Measurements from ENCODE around the gene UGT1A6.
"Not testable (repeated sequence)": the region's sequence is repeated elsewhere in the genome, so short reads cannot be mapped to it uniquely, and the experiment has no call there.

UGT1A6 gene

DNA sequence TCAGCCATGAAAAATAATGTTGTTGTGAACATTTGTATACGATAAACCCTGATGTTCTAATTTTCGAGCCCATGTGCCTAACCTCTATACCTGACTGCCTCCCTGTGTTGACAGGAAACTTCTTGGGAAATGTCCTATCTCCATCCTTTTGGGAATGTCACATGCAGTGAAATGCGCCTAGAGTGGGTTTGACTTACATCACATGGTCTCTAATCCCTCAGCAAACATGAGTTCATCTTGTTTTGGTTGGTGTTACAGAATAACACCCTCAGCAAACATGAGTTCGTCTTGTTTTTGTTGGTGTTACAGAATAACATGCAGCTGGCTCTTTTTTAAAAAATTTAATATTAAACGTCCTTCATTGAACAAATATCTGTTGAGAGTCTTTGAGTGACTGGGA, 4.3 kb upstream of the UGT1A6 start:
- DNase-seq: no peak

GRCh38 chr2:233689031-233689430, 3.7 kb upstream of the UGT1A6 start:
- DNase-seq: no peak

- DNase-seq: no peak
Measured at GRCh38 chr2:233689501-233689900, 3.2 kb upstream of the UGT1A6 start.

DNA sequence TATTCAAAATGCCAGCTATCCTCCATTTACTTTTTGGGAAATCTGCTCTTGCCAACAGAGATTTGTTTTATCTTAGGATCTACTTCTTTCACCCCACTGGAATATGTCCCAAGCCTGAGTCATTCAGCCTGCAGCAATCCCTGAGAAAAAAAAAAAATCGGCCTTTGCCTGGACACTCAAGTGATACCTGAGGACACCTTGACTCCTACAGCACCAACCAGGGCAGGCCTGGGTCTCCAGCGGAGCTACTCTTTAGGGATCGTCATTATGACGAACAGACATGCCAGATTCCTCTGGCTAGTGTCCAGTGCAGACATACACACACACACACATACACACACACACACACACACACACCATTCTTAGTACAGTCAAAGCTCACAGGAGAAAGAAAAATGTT, 2.2 kb upstream of the UGT1A6 start:
- DNase-seq: no peak

GRCh38 chr2:233691443-233692433, 952 bp upstream of the UGT1A6 start:
- no peak for DNase-seq

DNA sequence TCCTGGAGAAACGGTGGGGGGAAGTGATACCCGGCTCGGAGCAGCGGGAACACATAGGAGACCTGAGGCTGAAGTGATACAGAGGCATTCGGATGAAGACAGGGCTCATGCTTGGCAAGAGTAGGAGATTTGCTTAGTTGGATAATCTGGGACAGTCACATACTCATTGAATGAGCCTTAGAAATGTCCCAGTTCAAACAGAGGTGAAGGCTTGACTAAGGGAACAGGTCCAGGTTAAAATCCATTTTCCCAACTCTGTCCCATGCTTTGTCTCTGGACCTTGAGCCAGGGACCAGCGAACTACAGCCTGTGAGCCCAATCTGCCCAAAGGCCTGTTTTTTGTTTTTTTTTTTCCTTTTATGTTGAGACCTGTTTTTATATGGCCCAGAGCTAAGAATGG, 1.3 kb downstream of the UGT1A6 start:
- DNase-seq: no peak

DNA sequence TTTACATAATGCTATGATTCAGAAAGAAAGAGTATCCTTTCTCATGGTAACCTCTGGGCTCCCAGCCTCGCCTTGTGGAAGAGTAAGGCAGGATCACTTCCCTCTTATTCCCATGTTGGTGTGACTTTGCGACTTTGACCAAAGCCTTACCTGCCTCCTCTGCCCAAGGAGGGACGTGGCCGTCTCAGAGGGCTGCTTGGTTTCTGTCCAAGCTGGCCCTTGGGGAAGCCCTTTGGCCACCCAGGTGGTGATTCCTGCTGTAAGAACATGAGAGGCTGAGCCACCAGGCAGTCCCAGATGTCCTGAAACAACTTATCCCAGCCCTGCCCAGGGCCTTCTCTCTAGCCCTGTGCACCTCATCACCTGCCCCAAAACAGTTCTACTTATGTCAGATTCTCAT, 6.0 kb downstream of the UGT1A6 start:
- no peak for DNase-seq

DNA sequence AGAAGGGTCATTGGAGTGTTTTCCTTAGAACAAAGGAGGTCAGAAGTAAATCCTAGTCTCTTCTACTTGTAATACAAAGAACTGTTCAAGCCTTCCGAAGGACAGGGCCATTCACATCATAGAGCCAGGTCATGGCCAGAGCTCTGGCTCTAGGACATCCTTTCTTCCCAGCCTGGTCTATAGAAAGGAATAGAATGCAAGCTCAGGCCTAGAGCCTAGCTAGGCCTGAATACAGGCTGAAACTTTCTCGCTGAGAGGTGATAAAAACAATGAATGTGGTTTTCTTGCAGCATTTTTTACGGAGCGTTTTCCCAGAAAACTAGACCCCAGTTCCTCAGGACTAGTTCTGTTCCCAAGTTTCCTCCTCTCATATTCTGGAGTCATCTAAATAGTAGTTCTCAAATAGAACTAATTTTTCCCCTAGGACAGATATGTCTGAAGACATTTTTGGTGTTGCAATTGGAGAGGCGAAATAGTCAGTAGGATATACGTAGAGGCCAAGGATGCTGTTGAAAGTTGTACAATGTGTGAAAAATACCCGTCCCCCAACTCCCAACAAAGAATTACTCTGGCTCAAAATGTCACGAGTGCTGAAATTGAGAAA, 6.8 kb downstream of the UGT1A6 start:
- no peak for DNase-seq

DNA sequence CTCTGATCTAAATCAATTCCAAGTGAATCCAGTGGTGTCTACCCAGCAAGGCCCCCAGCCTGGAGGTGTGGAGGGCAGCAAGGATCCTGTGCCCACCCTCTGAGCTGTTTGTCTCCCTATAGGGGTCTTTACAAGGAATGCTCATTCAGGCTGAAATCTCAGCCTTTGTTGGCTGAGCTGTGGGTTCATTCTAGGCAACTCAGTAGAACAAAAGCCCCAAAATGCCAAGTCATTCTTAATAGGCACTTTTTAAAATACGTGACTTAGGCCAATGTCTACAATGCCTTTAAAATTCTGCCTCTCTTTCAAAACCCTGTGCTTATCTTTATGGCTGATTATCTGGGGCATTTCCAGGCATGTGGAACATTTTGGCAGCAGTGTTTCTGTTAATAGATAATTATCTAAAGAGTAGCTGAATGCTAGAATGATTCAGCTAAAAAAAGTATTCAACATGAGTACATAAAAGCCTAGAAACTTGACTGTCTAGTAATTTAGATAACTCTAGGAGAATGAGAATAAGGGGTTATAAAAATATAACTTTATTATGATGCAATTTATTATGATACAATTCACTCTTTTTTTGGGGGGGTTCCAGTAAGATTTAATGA, 7.4 kb downstream of the UGT1A6 start:
- DNase-seq: no peak

- not testable (repeated sequence) for DNase-seq
Measured at GRCh38 chr2:233700842-233701241, 8.2 kb downstream of the UGT1A6 start.

- no peak for DNase-seq
Measured at GRCh38 chr2:233702238-233702637, 9.5 kb downstream of the UGT1A6 start.

DNA sequence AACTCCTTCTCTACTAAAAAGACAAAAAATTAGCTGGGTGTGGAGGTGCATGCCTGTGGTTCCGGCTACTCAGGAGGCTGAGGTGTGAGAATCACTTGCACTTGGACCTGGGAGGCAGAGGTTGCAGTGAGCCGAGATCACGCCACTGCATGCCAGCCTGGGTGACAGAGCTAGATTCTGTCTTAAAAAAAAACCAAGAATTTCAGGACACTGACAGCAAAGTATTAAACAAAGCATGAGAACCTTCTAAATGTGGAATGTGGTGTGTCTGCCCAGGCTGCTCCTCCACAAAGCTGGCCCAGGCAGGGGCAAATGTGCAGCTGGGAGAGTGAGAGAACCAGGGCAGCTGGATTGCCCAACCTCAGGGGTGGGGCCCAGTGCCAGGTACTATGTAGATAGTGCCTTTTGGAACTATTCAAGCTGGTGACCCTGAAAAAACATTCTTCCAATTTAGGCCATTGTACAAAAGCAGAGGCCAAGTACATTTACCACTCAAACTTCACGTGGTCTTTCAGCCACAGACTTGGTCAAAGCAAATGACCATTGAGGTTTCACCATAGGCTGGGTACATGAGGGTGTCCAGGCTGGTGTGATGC, 13.3 kb downstream of the UGT1A6 start:
- DNase-seq: no peak

- no peak for DNase-seq
Measured at GRCh38 chr2:233706720-233707119, 14.0 kb downstream of the UGT1A6 start.

DNA sequence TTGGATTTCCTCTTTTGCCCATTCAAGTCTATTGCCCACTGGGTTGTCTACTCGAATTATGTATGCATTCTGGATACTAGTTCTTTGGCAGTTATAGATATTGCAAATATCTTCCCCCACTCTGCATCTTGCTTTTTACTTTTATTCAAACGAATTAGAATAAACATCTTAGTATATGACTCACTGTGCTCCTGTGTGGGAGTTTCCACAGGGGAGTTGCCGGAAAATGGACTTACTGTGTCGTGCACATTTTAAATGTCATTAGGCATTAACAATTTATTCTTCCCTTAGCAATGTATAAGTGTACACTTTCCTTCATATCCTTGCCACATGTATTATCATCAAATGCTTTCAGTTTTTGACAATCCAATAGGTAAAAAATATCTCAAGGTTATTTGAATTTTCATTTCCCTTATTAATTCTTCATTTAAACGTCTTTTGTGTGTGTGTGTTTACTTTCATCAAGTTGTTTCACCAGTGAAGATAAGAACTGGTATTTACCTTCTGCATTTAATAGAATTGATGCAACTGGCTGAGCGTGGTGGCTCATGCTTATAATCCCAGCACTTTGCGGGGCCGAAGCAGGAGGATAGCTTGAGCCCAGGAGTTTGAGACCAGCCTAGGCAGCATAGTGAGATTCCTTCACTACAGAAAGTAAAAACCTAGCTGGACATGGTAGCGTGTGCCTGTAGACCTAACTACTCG, 15.4 kb downstream of the UGT1A6 start:
- no peak for DNase-seq

DNA sequence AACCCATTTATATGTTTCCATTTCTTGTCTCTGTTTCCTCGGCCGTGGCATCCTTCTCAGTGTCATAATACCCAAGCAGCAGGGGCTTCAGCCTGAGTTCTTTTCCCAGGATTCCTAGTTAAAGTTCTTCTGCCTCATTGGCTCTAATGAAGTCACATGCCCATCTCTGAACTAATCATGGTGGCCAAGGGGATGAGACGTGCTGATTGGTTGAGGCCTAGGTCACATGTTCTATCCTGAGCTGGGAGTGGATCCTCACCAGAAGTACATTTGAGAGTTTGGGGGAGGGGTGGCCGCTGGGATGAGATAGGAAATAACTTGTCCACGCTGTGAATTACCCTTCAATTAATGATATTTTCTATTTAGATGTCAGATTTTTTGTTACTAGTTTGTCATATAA, 16.3 kb downstream of the UGT1A6 start:
- DNase-seq: no peak

DNA sequence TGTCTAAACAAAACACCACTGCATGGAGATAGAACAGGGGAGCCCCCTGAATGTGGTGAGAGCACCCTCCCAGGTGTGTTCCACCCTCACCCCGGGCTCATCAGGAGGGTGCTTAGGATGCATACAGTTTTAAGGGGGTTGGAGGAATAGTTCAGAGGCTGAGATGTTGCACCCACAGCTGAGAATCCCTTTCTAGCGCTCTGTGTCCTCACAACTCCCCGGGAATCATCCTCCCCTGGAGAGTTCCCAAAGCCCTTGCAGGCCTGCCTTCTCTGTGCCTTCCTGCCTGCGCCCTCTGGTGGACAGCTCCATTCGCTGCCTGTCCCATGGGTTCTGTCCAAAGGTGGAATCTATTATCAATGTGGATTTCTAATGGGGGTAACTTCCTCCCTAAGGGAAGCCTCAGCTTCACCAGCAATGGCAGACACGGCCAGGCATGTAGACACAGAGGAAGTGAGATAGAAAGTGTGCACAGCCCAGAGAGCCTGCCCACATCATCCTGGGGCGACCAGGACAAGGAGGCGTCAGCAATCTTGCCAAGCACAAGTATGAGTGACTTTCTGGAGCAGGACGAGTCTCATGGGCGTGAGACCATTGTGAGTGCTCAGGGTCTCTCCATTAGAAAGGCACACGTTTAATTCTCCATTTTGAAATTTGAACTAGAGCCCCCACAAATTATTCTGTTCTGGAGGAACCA, 18.8 kb downstream of the UGT1A6 start:
- DNase-seq: peak; percentile 56

DNA sequence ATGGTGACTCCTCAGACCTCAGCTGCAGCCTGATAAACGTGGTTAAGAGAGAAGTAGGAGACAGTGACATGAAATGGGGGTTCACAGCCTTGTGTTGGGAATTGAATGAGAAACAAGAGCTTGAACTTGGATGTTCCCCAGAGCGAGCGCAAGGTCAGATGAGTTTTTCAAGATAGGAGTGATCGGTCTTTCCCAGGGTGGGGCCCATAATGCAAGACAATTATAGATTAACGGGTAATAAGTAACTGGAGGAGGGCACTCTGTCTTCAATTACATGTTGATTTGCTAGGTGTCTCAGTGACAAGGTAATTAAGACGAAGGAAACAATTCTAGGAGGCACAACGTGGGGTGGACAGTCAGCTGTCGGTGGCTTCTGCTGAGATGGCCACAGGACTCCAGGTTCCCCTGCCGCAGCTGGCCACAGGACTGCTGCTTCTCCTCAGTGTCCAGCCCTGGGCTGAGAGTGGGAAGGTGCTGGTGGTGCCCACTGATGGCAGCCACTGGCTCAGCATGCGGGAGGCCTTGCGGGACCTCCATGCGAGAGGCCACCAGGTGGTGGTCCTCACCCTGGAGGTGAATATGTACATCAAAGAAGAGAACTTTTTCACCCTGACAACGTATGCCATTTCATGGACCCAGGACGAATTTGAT, 20.0 kb downstream of the UGT1A6 start, which contains the start of gene UGT1A5:
Gene UGT1A5, plus strand, starts transcription at position 297 of the 651 bp plus-strand sequence. Its CDS starts 85 bp downstream, at position 382.
- DNase-seq: no peak

DNA sequence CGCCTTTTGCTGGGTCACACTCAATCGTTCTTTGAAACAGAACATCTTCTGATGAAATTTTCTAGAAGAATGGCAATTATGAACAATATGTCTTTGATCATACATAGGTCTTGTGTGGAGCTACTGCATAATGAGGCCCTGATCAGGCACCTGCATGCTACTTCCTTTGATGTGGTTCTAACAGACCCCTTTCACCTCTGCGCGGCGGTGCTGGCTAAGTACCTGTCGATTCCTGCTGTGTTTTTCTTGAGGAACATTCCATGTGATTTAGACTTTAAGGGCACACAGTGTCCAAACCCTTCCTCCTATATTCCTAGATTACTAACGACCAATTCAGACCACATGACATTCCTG, 20.5 kb downstream of the UGT1A6 start:
- no peak for DNase-seq

DNA sequence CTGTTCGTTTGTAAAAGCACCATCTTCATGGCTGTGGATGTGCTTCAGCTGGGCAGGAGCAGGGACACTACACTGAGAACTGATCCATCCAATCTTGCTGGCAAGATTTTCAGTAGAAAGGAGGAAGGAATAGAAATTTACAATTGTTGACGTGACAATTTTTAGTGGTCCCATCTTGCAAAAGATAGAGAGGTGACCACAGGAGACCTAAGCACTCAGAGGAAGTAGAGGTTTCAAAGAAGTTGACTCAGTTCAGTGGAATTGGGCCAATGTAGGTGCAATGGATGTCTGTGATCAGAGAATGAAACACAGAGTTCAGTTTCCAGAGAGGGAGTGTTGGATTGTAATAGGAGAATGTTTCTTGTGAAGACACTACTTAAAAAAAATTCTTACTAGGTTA, 21.4 kb downstream of the UGT1A6 start:
- no peak for DNase-seq

DNA sequence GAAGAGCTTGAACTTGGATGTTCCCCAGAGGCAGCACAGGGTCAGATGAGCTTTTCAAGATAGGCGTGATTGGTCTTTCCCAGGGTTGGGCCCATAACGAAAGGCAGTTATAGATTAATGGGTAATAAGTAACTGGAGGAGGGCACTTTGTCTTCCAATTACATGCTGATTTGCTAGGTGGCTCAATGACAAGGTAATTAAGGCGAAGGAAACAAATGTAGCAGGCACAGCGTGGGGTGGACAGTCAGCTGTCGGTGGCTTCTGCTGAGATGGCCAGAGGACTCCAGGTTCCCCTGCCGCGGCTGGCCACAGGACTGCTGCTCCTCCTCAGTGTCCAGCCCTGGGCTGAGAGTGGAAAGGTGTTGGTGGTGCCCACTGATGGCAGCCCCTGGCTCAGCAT, 25.9 kb downstream of the UGT1A6 start, which contains the start of gene UGT1A4:
Gene UGT1A4, plus strand, starts transcription at position 185 of the 400 bp plus-strand sequence. Its CDS starts 85 bp downstream, at position 270.
- no peak for DNase-seq

- no peak for DNase-seq
Measured at GRCh38 chr2:233728723-233729301, 36.1 kb downstream of the UGT1A6 start, which contains the start of gene UGT1A3. Gene UGT1A3 (plus strand): TSS chr2:233729042. CDS start chr2:233729127, 85 bp downstream.

All from NCI-H1694 (cell line).